ENCODE data around the gene UCP3. TPM values are rescaled to one million over a fixed set of nuclear protein-coding genes. Genes with fewer than 3 reads are reported as not detected.

UCP3 gene
- total RNA-seq, 1 experiment from 2014 or later = 1.3 TPM

- Histone ChIP-seq H3K4me1 (ENCODE audit: control insufficient read depth in 1 of 2, insufficient read depth in 2 of 2, low read length in 2 of 2) (peaks cover 0 to 5% of the 10 kb centered on the region in 2 experiments; a peak in 2 of 4 replicates), H3K79me2 (ENCODE audit: insufficient read depth, low read length) (no peaks in the 10 kb centered on the region), H4K20me1 (ENCODE audit: insufficient read depth) (no peaks in the 10 kb centered on the region), H2AFZ (ENCODE audit: low read depth, low read length, poor library complexity, severe bottlenecking) (no peak overlapping the region), H3K27me3 (ENCODE audit: insufficient read depth, low read length) (no peaks in the 10 kb centered on the region), H3K36me3 (ENCODE audit: control insufficient read depth in 1 of 2, insufficient read depth in 2 of 2, low read length in 2 of 2) (no peaks in the 10 kb centered on the region), H3K9me3 (ENCODE audit: control insufficient read depth in 1 of 2, insufficient read depth in 1 of 2, low read depth in 1 of 2, low read length in 2 of 2) (no peaks in the 10 kb centered on the region), H3K27ac (ENCODE audit: low read depth, low read length) (no peak overlapping the region), H3K9me2 (ENCODE audit: insufficient read depth) (no peaks in the 10 kb centered on the region), H3K4me2 (ENCODE audit: low read length) (no peak overlapping the region), H3K4me3 (replicated peaks in 1 of 2; ENCODE audit: low read depth in 1 of 2, low read length in 2 of 2) (no peak overlapping the region), H3K9ac (ENCODE audit: low read length) (no peak overlapping the region)
- ChIA-PET RAD21 (ENCODE audit: low non-redundant PET in 1 of 2, low total read pairs in 2 of 2, uncharacterized antibody in 2 of 2, unreplicated experiment in 2 of 2) (no interaction called here), CTCF (no interaction called here), POLR2A (interaction anchor here (0.6 kb wide), 1 partner anchor 17 kb away, joined by 4 read pairs; the partner anchor contains the start of gene UCP2)
- DNase-seq (ENCODE audit: low read depth, low spot score) = no peak
- intact Hi-C loops (cut with micrococcal nuclease) = loop anchor here (1.0 to 10.0 kb wide), 2 partner anchors 206 to 239 kb away; partner anchors contain the start of genes C2CD3 and PPME1
- no TSS peak for BruUV-seq (replicated peaks)
- TF ChIP-seq CTCF (IDR thresholded peaks at IDR 0.05 in 2 of 3, conservative IDR thresholded peaks at IDR 0.05 in 1 of 3; ENCODE audit: borderline replicate concordance in 1 of 3, insufficient read depth in 1 of 3, low read depth in 2 of 3, low read length in 2 of 3) (no peak), ZNF274 (IDR thresholded peaks at IDR 0.05; ENCODE audit: low read depth, low read length) (no peak), SP1 (IDR thresholded peaks at IDR 0.05; ENCODE audit: low read depth) (no peak), EZH2 (IDR thresholded peaks at IDR 0.05) (no peak), ZFX (IDR thresholded peaks at IDR 0.05) (no peak), EGR1 (IDR thresholded peaks at IDR 0.05; ENCODE audit: low read depth) (no peak), JUND (IDR thresholded peaks at IDR 0.05) (no peak), MAX (IDR thresholded peaks at IDR 0.05) (no peak), SIN3A (IDR thresholded peaks at IDR 0.05; ENCODE audit: low read depth) (no peak), ELF1 (IDR thresholded peaks at IDR 0.05; ENCODE audit: borderline replicate concordance, low read depth) (no peak), SRF (IDR thresholded peaks at IDR 0.05; ENCODE audit: low read depth) (no peak), ATF3 (IDR thresholded peaks at IDR 0.05) (no peak), EZH2phosphoT487 (IDR thresholded peaks at IDR 0.05; ENCODE audit: borderline replicate concordance) (no peak), POLR2AphosphoS5 (IDR thresholded peaks at IDR 0.05; ENCODE audit: low read depth, low read length) (no peak)
- no peak for ATAC-seq
Observed at GRCh38 chr11:73965764-73966121, 43.1 kb downstream of the UCP3 start.

All from HCT116 (cell line).